Ishikawa (cell line): ENCODE data around the gene SCAMP1.

Experiments used
- CEBPB ChIP-seq: IDR thresholded peaks from 2 replicates; pipeline ENCODE4 v1.6.1; 2012
- CREB1 ChIP-seq: IDR thresholded peaks from 2 replicates; pipeline ENCODE4 v1.6.1; 2012; ENCODE audit warnings: low read depth
- EGR1 ChIP-seq: IDR thresholded peaks from 2 replicates; pipeline ENCODE4 v1.6.1; 2012
- EP300 ChIP-seq: IDR thresholded peaks from 2 replicates; pipeline ENCODE4 v1.6.1; 2012; ENCODE audit warnings: borderline replicate concordance
- FOXM1 ChIP-seq: IDR thresholded peaks from 2 replicates; pipeline ENCODE4 v1.6.1; 2012; ENCODE audit warnings: low read depth, borderline replicate concordance
- MAX ChIP-seq: IDR thresholded peaks from 2 replicates; pipeline ENCODE4 v1.6.1; 2012
- NFIC ChIP-seq: IDR thresholded peaks from 2 replicates; pipeline ENCODE4 v1.6.1; 2012
- RAD21 ChIP-seq: IDR thresholded peaks from 2 replicates; pipeline ENCODE4 v1.6.1; 2012; ENCODE audit warnings: low read depth
- REST ChIP-seq: IDR thresholded peaks from 2 replicates; pipeline ENCODE4 v1.6.1; 2012; ENCODE audit warnings: low read depth, mild to moderate bottlenecking
- TAF1 ChIP-seq: IDR thresholded peaks from 2 replicates; pipeline ENCODE4 v1.6.1; 2012; ENCODE audit warnings: low read depth, mild to moderate bottlenecking
- TCF12 ChIP-seq: IDR thresholded peaks from 2 replicates; pipeline ENCODE4 v1.6.1; 2012; ENCODE audit warnings: low read depth
- TEAD4 ChIP-seq: IDR thresholded peaks from 2 replicates; pipeline ENCODE4 v1.6.1; 2012
- USF1 ChIP-seq: IDR thresholded peaks from 2 replicates; pipeline ENCODE4 v1.6.1; 2012
- YY1 ChIP-seq: IDR thresholded peaks from 2 replicates; pipeline ENCODE4 v1.6.1; 2012; ENCODE audit warnings: low read depth
- ZBTB7A ChIP-seq: IDR thresholded peaks from 2 replicates; pipeline ENCODE4 v1.6.1; 2012; ENCODE audit warnings: low read depth

Gene SCAMP1

GRCh38 chr5:78527925-78528324 is 167.5 kb downstream of the SCAMP1 start:
- no peak for TF ChIP-seq EP300
- no peak for TF ChIP-seq ZBTB7A
- TF ChIP-seq REST: no peak
- no peak for TF ChIP-seq CEBPB
- TF ChIP-seq FOXM1: no peak
- no peak for TF ChIP-seq NFIC
- TF ChIP-seq TAF1: no peak
- no peak for TF ChIP-seq CREB1
- no peak for TF ChIP-seq EGR1
- TF ChIP-seq TEAD4: no peak
- no peak for TF ChIP-seq YY1
- no peak for TF ChIP-seq TCF12
- TF ChIP-seq RAD21: no peak
- TF ChIP-seq USF1: no peak
- no peak for TF ChIP-seq MAX
